B cell (primary cell): ENCODE data around the gene CCDC6. TPM values are rescaled to one million over a fixed set of nuclear protein-coding genes. Genes with fewer than 3 reads are reported as not detected.

Source experiments
- ATAC-seq: fragments of 200-7000 bp; cut with Tn5 transposase; one replicate; pipeline ENCODE4 v1.10.0; 2021; ENCODE audit warnings: low read depth, mild to moderate bottlenecking, moderate number of reproducible peaks, moderate library complexity
- CTCF ChIA-PET: fragments of 350-600 bp; sonication (Branson Sonifier 250); formaldehyde crosslinking; loops from one replicate; lab custom pipeline; 2021; ENCODE audit warnings: antibody characterized with exemption, inconsistent platforms; lab: Charles Lee
- POLR2A ChIA-PET: fragments of 350-600 bp; sonication (Branson Sonifier 250); formaldehyde crosslinking; loops from one replicate; lab custom pipeline; 2021; ENCODE audit warnings: antibody characterized with exemption; lab: Charles Lee
- DNase-seq: peaks from one replicate; pipeline ENCODE4 v3.0.0; 2013
- H2AFZ ChIP-seq: 2 replicates; pipeline ENCODE4 v1.6.1; 2012; ENCODE audit warnings: mild to moderate bottlenecking, low read depth, low read length; ENCODE audit not compliant: insufficient read depth, poor library complexity, severe bottlenecking
- H3K27ac ChIP-seq, 2 donors: 1 replicate in 1 of 2; 2 replicates in 1 of 2; pipeline ENCODE4 v1.5.1; 2012 to 2013; ENCODE audit warnings: low read length in 2 of 2, mild to moderate bottlenecking in 2 of 2, moderate library complexity in 1 of 2
- H3K27me3 ChIP-seq, 4 experiments: fragments of 200-600 bp in 1 of 4; sonication (generic) in 1 of 4; replicated peaks in 1 of 4; 1 replicate in 2 of 4; 2 replicates in 2 of 4; pipeline versions ENCODE4 v1.6.1 to v1.7.0; 2013 to 2016; ENCODE audit warnings: low read length in 3 of 4, mild to moderate bottlenecking in 2 of 4, mixed read lengths in 1 of 4, moderate library complexity in 1 of 4; ENCODE audit not compliant: insufficient read depth in 4 of 4, control insufficient read depth in 3 of 4; ENCODE audit errors: control extremely low read depth in 1 of 4
- H3K36me3 ChIP-seq, 2 experiments: replicated peaks in 1 of 2; 1 replicate in 1 of 2; 2 replicates in 1 of 2; pipeline versions ENCODE4 v1.6.1 to v1.7.1; 2013; ENCODE audit warnings: low read length in 1 of 2; ENCODE audit not compliant: insufficient read depth in 2 of 2, control insufficient read depth in 1 of 2; ENCODE audit errors: control extremely low read depth in 1 of 2, extremely low read depth in 1 of 2
- H3K4me1 ChIP-seq, 2 donors: fragments of 200-600 bp in 1 of 2; sonication (generic) in 1 of 2; 1 replicate in 1 of 2; 2 replicates in 1 of 2; pipeline versions ENCODE4 v1.5.1 to v1.6.1; 2013 to 2017; ENCODE audit warnings: low read length in 2 of 2; ENCODE audit not compliant: control insufficient read depth in 2 of 2, insufficient read depth in 2 of 2
- H3K4me2 ChIP-seq: replicated peaks from 2 replicates; pipeline ENCODE3; 2012; ENCODE audit warnings: mild to moderate bottlenecking, low read depth, low read length; ENCODE audit not compliant: poor library complexity, severe bottlenecking
- H3K4me3 ChIP-seq, 5 experiments: fragments of 200-600 bp in 1 of 5; sonication (generic) in 1 of 5; 1 replicate in 3 of 5; 2 replicates in 2 of 5; pipeline versions ENCODE4 v1.5.1 to v1.7.0; 2011 to 2016; ENCODE audit warnings: low read length in 4 of 5, mild to moderate bottlenecking in 4 of 5, low read depth in 2 of 5, control low read depth in 1 of 5, moderate library complexity in 1 of 5; ENCODE audit not compliant: insufficient read depth in 1 of 5; ENCODE audit errors: control extremely low read depth in 1 of 5, extremely low read depth in 1 of 5
- H3K79me2 ChIP-seq: fragments of 200-600 bp; sonication (generic); one replicate; pipeline ENCODE4 v1.6.0; 2016; ENCODE audit warnings: low read length; ENCODE audit not compliant: control insufficient read depth, insufficient read depth
- H3K9ac ChIP-seq: fragments of 200-600 bp; sonication (generic); 2 replicates; pipeline ENCODE4 v1.6.1; 2017; ENCODE audit warnings: mild to moderate bottlenecking, low read length, moderate library complexity
- H3K9me3 ChIP-seq, 3 donors: one replicate each; pipeline versions ENCODE4 v1.6.1 to v1.7.1; 2013; ENCODE audit warnings: low read length in 2 of 3; ENCODE audit not compliant: control insufficient read depth in 2 of 3, insufficient read depth in 1 of 3; ENCODE audit errors: control extremely low read depth in 1 of 3
- H4K20me1 ChIP-seq: 2 replicates; pipeline ENCODE4 v1.6.0; 2012; ENCODE audit warnings: mild to moderate bottlenecking, low read length; ENCODE audit not compliant: insufficient read depth, control insufficient read depth, poor library complexity, severe bottlenecking
- H3K27ac Mint-ChIP-seq: one replicate; pipeline ENCODE4 v1.8.0; 2021; ENCODE audit warnings: mixed read lengths
- H3K27me3 Mint-ChIP-seq: one replicate; pipeline ENCODE4 v1.8.0; 2021; ENCODE audit warnings: mixed read lengths
- H3K4me1 Mint-ChIP-seq: one replicate; pipeline ENCODE4 v1.8.0; 2021; ENCODE audit warnings: mixed read lengths
- H3K4me3 Mint-ChIP-seq: one replicate; pipeline ENCODE4 v1.8.0; 2021; ENCODE audit warnings: mixed read lengths
- H3K9me3 Mint-ChIP-seq: one replicate; pipeline ENCODE4 v1.8.0; 2022; ENCODE audit warnings: mixed read lengths; ENCODE audit not compliant: insufficient read depth
- CTCF ChIP-seq: fragments of 200-600 bp; IDR thresholded peaks from one replicate; pipeline ENCODE4 v1.8.0; 2022; ENCODE audit warnings: antibody characterized with exemption, mild to moderate bottlenecking
- EZH2 ChIP-seq: IDR thresholded peaks from 2 replicates; pipeline ENCODE4 v1.6.1; 2012; ENCODE audit warnings: borderline replicate concordance, low read depth, mild to moderate bottlenecking, moderate library complexity, low read length; ENCODE audit not compliant: insufficient read depth, poor library complexity, severe bottlenecking
- WGBS: methylation state at CpG from one replicate; pipeline ENCODE4 v1.1.5; 2013; ENCODE audit warnings: missing lambda C conversion rate; ENCODE audit not compliant: insufficient coverage; 5-methylcytosine and 5-hydroxymethylcytosine counted together
- intact Hi-C: fragments of 100-400 bp; cut with micrococcal nuclease; formaldehyde crosslinking; loops from one replicate; pipeline ENCODE4 v1.10.0; 2022
- polyA plus RNA-seq: library from polyadenylated mRNA; depleted of rRNA; stranded (reverse); fragments of >200 nt; gene quantifications from 2 replicates; pipeline ENCODE4 v1.2.3, GENCODE V29; 2012
- total RNA-seq, 2 donors: library from RNA; stranded (reverse); fragments of 120-200 nt in 1 of 2; gene quantifications; 1 replicate in 1 of 2; 2 replicates in 1 of 2; pipeline versions ENCODE4 v1.2.3 to v1.2.4, GENCODE V29; 2013 to 2022

The CCDC6 gene
- total and polyA plus RNA-seq, 2 donors (not counting 1 experiment from before 2014, with no cell fraction given) = 18.2 to 30.1 TPM

DNA sequence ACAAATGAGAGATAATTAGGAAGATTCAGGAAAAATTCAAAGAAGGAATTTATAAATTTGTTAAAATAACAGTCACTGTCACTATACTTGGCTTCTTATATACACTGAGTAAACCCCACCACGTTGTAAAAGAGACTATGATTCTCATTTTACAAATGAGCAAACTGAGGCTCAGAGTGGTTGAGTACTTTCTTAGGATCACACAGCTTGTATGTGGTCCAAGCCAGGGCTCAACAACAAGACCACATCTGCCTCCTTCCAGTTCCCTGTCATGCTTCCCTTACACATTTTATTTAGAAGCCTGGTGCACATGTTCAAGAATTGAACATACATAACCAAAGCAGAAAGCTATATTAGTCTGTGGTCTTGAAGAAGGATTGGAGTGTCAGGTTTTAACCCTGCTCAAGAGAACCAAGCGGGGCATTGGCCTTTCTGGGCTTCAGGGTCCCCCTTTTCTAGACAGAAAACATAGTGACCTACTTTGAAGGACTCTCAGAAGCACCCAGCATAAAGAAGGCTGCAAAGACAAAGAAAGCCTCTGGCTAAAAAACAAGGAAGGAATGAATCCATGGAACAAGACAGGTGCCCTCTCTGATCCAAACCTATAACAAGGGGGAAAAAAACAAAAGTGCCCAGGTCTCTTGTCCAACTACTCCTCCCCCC is 153.9 kb downstream of the CCDC6 start:
- no peaks in the 10 kb centered on the region for H3K79me2 ChIP-seq
- H3K9ac ChIP-seq = no peak overlapping the region
- no peaks in the 10 kb centered on the region for H3K4me1 Mint-ChIP-seq
- no peak overlapping the region for H3K4me2 ChIP-seq
- no peak for TF ChIP-seq EZH2
- TF ChIP-seq CTCF = no peak
- no peaks in the 10 kb centered on the region for H3K9me3 Mint-ChIP-seq
- no CpG with 5 or more reads among the region's 2 CpGs for WGBS
- H3K4me3 ChIP-seq = no peak overlapping the region
- H3K36me3 ChIP-seq = no peaks in the 10 kb centered on the region
- intact Hi-C loops = no loop called here
- DNase-seq = no peak
- CTCF ChIA-PET = no interaction called here
- H2AFZ ChIP-seq = no peak overlapping the region
- H4K20me1 ChIP-seq = no peaks in the 10 kb centered on the region
- H3K9me3 ChIP-seq = no peaks in the 10 kb centered on the region
- peaks cover 0 to 3% (median 0%) of the 10 kb centered on the region in 4 experiments for H3K27me3 ChIP-seq
- H3K27me3 Mint-ChIP-seq = peaks cover 28% of the 10 kb centered on the region
- H3K27ac Mint-ChIP-seq = no peak overlapping the region
- H3K4me3 Mint-ChIP-seq = no peak overlapping the region
- POLR2A ChIA-PET = no interaction called here
- H3K4me1 ChIP-seq = no peaks in the 10 kb centered on the region
- ATAC-seq = no peak
- no peak overlapping the region for H3K27ac ChIP-seq

GRCh38 chr10:59750155-59750945 is 156.0 kb downstream of the CCDC6 start:
- Histone ChIP-seq H3K9ac (no peak overlapping the region), H4K20me1 (no peaks in the 10 kb centered on the region), H3K79me2 (no peaks in the 10 kb centered on the region), H3K4me2 (no peak overlapping the region), H3K36me3 (no peaks in the 10 kb centered on the region), H3K27ac (no peak overlapping the region), H2AFZ (no peak overlapping the region), H3K9me3 (no peaks in the 10 kb centered on the region), H3K27me3 (peaks cover 0 to 3% (median 0%) of the 10 kb centered on the region in 4 experiments), H3K4me1 (no peaks in the 10 kb centered on the region), H3K4me3 (no peak overlapping the region)
- WGBS = 93% methylated on average over 9 of the region's 12 CpGs
- no peak for ATAC-seq
- H3K4me1 Mint-ChIP-seq = no peaks in the 10 kb centered on the region
- ChIA-PET POLR2A (no interaction called here), CTCF (no interaction called here)
- H3K4me3 Mint-ChIP-seq = no peak overlapping the region
- H3K27ac Mint-ChIP-seq = no peak overlapping the region
- intact Hi-C loops = no loop called here
- DNase-seq = no peak
- H3K27me3 Mint-ChIP-seq = peaks cover 32% of the 10 kb centered on the region
- no peaks in the 10 kb centered on the region for H3K9me3 Mint-ChIP-seq
- no peak for TF ChIP-seq EZH2
- no peak for TF ChIP-seq CTCF
